ENCODE measurements around the gene ERP29.
"Not testable (repeated sequence)": the region's sequence is repeated elsewhere in the genome, so short reads cannot be mapped to it uniquely, and the experiment has no call there.

ERP29 gene

DNA sequence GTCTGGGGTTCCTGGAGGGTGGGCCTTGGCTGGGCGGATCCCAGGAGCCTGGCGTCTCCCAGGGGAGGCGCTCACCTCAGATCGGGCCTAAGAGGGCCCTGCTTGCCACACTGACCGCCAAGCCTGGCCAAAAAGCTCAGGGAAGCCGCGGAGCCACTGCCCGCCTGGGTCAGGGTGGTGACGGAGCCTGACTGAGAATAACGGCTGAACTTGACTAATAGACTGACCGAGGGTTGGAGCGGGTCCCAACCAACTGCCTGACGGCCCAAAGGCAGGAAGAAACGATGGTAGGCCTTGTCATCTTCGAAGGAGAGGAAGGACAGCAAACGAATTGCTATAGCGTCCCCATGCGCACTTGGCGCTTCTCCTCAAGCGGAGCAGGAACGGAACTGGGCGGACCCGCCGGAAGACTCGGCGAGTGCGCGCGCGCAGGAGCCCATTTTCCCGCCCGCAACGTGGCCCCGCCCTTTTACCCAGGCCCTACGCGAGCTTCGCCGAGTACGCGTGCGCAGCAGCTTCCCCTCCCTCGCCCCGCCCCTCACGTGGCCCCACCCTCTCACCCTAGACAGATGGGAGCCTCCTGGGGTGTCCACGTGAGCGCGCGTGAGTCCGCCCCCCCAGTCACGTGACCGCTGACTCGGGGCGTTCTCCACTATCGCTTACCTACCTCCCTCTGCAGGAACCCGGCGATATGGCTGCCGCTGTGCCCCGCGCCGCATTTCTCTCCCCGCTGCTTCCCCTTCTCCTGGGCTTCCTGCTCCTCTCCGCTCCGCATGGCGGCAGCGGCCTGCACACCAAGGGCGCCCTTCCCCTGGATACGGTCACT is at the start of gene ERP29, which contains the start of gene TMEM116:
ERP29 (plus strand) TSS at position 652 of the 826 bp plus-strand sequence; CDS start at position 692, 40 bp downstream.
TMEM116 (minus strand) TSS at position 391 of the 826 bp plus-strand sequence. CDS start 7,895 bp downstream, outside the sequence.
- DNase-seq (ENCODE audit: low read depth, low spot score) = peak; percentile 100

DNA sequence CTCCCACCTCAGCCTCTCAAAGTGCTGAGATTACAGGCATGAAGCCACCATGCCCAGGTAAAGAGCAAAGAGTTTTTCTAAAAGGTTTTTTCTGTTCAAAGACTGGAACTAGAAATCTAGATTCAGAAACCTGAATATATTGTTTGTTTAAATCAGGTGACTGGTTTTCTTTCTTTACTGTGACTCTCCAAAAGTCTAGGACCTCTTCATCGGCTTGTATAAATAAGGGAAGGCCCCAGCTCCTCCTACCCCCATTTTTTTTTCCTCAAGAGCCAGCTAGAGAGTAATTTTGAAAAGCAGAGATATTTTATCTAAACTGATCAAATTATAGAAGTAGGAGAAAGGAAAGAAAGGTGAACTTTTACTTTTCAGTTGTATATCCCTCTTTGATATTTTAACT is 48.3 kb upstream of the ERP29 start:
- no peak for DNase-seq (ENCODE audit: low read depth, low spot score)

DNA sequence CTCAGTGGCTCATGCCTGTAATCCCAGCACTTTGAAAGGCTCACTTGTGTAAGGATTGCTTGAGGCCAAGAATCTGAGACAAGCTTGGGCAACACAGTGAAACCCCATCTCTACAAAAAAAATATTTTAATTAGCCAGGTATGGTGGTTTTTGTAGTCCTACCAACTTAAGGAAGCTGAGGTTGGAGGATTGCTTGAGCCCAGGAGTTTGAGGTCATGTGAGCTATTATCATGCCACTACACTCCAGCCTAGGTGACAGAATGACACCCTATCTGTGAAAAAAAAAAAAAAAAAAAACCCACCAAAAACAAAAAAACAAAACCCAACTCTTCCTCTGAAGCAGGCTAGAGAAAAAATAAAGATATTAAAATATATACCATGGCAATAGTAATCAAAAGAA is 41.4 kb upstream of the ERP29 start:
- no peak for DNase-seq (ENCODE audit: low read depth, low spot score)

DNA sequence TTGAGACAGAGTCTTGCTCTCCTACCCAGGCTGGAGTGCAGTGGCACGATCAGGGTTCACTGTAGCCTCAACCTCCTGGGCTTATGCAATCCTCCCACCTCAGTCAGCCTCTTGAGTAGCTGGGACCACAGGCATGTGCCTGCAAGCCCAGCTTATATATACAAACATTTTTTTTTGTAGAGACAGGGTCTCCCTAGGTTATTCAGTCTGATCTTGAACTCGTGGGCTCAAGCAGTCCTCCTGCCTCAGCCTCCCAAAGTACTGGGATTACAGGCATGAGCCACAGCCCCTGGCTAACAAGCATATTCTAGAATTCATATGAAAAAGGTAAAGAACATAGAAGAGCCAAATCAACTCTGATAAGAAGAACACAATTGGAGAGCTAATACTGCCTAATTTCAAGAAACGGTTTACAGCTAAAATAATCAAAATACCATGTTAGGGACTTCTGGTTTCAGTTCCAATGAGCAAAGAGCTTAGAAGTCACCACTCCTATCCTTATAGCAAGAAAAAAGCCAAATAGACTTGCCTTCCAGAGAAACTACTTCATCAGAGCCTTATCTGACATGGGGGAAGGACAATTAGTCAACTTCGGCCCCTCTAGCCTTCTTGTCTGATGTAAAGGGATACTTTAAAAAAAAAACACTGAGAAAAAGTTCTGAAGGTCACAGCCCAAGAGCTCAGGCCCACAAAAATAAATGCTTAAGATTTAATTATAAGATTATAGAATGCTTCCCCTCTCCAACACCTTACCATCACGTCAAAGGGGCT is 37.9 kb upstream of the ERP29 start:
- no peak for DNase-seq (ENCODE audit: low read depth, low spot score)

DNA sequence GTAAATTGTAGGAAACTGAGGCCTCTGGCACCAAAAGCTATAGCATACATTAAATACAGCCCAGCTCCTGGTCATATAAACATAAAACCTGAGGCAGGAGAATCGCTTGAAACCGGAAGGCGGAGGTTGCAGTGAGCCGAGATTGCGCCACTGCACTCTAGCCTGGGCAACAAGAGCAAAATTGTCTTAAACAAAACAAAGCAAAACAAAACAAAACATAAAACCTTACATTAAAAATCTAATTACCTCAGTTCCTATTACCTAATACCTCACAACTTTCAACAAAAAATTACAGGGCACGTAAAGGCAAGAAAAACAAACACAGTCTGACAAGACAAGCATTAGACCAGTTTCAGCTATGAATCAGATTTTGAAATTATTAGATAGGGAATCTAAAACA is 36.9 kb upstream of the ERP29 start:
- DNase-seq (ENCODE audit: low read depth, low spot score) = no peak

DNA sequence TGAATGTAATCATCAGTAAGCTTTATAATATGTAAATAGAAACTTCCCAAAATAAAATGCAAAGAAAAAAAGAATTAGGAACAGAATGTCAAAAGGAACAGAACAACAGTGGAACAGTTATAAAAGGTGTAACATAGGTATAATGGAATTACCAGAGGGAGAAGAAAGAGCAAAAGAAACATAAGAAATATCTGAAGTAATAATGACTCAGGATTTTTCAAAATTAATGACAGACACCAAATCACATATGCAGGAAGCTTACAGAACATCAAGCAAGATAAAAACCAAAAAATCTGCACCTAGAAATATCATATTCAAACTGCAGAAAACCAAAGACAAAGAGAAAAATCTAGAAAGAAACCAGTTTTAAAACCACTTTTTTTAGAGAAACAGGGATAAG is 36.4 kb upstream of the ERP29 start:
- DNase-seq (ENCODE audit: low read depth, low spot score) = no peak

DNA sequence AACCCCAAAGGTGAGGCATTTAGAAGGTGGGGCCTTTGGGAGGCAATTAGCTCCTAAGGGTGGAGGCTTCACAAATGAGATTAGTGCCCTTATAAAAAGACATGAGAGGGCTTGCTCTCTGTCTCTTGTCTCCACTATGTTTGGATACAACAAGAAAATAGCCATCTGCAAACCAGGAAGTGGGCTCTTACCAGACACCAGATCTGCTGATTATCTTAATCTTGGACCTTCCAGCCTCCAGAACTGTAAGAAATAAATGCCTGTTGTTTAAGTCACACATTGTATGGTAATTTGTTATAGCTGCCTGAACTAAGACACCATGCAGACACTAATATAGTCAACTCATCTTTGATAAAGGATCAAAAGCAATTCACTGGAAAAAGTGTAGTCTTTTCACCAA is 34.7 kb upstream of the ERP29 start:
- no peak for DNase-seq (ENCODE audit: low read depth, low spot score)

DNA sequence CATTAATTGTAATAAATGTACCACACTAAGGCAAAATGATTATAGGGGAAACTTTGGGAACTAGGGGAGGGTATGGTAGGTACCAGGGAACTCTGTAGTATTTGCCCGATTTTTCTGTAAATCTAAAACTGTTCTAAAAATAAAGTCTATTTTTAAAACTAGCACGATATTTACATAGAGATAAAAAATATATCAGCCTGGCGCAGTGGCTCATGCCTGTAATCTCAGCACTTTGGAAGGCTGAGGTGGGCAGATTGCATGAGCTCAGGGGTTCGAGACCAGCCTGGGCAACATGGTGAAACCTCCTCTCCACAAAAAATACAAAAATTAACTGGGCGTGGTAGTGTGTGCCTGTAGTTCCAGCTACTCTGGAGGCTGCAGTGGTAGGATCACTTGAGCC is 32.6 kb upstream of the ERP29 start:
- DNase-seq (ENCODE audit: low read depth, low spot score) = no peak

DNA sequence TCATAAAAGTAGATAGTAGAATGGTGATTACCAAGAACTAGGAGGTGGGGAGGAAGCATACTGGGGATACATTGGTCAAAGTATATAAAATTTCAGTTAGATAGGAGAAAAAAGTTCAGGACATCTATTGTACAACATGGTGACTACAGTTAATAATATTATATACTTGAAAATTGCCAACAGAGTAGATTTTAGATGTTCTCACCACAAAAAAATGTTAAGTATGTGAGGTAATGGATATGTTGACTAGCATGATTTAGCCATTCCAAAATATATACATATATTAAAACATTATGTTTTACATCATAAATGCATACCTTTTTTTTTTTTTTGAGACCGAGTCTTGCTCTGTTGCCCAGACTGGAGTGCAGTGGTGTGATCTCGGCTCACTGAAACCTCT is 31.2 kb upstream of the ERP29 start:
- no peak for DNase-seq (ENCODE audit: low read depth, low spot score)

DNA sequence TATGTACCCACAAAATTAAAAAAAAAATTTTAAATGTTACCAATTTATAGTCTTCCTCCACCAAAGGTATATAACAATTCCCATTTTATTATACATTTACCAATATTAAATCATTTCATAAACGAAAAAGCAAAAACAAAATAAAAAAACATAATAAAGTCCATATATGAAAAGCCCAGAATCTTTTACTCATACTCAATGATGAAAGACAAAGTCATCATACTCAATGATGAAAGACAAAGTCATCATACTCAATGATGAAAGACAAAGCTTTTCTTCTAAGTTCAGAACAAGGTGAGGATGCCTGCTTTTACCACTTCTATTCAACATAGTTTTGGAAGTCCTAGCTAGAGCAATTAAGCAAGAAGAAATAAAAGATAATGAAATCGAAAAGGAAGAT is 28.4 kb upstream of the ERP29 start:
- no peak for DNase-seq (ENCODE audit: low read depth, low spot score)

DNA sequence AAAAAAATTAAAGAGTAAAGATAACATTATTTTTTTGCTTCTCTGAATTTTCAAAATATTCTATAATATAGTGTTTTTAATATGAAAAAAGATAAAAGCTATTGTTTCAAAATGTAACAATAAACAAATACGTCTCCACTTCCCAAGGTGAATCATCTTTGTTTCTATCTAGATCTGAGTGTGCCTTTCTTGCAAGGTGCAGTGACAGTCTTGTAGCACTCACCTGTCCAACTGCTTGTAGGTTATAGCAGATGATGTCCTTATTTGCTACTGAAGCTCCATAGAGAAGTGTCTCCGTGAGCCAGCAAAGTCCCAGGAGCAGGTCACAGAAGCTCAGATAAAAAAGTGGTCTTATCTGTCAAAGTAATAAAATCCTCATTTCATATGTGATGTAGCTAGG is 21.7 kb upstream of the ERP29 start:
- no peak for DNase-seq (ENCODE audit: low read depth, low spot score)

DNA sequence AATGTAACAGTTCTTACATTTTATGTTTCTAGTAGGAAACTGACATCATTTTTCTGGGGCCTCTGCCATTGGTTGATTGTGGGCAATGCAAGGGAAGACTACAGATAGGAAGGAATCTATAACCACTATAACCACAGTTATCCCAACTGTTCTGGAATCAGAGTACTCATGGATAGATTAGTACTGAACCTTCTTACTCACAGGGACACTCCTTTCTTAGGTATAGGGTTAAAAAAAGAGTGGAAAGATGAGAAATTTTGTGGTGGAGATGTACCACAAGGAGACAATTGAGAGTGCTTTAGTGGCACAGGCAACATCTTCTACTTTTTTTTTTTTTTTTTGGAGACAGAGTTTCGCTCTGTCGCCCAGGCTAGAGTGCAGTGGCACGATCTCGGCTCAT is 21.3 kb upstream of the ERP29 start:
- no peak for DNase-seq (ENCODE audit: low read depth, low spot score)

DNA sequence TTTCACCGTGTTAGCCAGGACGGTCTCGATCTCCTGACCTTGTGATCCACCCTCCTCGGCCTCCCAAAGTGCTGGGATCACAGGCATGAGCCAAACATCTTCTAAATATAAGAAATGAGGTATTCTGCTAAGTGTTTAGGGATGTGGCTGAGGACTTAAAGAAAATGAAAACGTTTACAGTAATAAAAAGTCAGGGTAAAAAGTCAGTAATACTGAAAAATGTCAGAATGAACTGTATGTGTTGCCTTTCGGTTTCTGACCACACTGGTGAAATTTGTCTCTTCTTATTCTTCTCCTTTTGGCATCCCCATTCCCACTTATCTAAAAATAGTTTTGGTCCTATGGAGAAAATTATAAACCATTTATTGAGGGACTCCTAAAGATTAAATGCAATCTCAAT is 20.8 kb upstream of the ERP29 start:
- DNase-seq (ENCODE audit: low read depth, low spot score) = no peak

DNA sequence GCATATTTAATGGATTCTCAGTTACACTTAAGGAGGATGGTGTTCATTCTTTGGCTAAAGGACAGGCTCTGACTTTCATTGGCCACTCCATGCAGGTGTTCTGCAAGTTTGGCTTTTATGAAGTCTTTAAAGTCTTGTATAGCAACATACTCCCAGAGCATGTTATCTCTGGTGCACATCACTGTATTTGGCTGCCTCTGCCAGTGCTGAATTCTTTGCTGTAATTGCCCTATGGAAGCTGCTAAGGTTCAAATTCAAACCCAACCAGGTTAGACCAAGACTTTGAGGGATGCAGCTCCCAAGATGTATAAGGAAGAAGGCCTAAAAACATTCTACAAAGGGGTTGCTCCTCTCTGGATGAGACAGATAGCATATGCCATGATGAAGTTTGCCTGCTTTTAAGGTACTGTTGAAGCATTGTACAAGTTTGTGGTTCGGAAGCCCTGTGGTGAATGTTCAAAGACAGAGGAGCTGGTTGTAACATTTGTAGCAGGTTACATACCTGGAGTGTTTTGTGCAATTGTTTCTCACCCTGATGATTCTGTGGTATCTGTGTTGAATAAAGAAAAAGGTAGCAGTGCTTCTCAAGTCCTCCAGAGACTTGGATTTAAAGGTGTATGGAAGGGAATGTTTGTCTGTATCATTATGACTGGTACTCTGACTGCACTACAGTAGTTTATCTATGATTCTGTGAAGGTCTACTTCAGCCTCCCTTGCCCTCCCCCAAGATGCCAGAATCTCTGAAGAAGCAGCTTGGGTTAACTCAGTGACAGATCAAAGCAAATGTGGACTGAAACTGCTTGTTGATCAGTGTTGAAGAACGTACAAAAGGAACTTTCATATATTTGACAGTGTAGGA is 19.7 kb upstream of the ERP29 start:
- DNase-seq (ENCODE audit: low read depth, low spot score) = no peak

DNA sequence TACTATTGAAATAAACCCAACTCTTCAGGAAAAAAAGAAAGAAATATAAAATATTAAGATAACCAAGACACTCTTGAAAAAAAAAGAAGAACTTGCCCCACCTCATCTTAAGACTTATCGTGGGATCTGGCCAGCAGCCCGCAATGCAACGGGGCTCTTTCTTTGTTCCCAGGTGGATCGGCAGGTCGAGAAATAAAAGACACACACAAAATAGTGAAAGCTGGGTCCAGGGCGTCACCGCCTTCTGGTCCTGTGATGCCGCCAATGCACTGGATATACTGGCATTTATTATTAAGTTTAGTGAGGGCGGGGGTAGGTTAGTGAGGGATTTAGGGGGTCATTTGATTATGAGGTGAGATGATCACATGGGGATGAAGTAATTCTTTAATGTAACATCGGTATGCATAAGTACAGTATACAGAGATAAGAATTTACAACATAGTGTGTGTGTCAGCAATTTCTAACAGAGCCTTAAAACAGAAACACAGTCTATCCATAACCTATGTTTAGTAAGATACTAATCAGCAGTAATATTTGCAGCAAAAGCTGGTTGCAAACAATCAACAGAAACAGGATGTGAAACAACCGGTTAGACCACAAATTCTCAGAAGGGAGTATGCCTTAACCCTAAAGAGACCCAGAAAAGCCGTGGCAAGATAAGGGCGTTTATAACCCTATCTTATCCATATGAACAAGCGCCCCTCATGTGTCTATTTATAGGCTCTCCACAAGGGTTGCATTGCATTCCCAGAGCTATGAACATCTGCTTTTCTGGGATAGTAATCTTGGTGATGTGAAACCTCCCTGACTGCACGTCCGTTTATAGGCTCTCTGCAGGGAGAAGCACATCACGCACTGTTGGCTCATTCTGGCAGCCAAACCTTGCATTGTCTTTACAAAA is 18.8 kb upstream of the ERP29 start:
- not testable (repeated sequence) for DNase-seq (ENCODE audit: low read depth, low spot score)

DNA sequence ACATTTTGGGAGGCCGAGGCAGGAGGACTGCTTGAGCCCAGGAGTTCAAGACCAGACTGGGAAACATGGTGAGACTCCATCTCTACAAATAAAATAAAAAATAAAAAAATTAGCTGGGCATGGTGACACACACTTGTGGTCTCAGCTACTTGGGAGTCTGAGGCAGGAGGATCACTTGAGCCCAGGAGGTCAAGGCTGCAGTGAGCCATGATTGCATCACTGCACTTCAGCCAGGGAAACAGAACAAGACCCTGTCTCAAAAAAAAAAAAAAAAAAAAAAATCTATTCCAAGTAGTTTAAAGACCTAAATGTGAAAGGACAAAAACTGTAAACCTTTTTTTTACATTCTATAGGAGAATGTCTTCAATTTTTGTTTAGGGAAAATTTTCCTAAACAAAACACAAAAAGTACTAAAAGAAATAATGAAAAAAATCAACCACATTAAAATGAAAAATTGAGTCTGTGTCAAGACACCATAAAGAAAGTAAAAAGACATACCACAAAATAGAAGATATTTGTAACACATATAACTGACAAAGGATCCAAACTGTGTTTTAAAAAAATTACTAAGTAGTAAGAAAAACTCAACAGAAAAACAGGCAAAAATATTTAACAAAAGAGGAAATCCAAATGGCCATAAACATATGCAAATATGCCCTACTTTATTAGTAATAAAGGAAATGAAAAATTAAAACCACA is 17.3 kb upstream of the ERP29 start:
- no peak for DNase-seq (ENCODE audit: low read depth, low spot score)

DNA sequence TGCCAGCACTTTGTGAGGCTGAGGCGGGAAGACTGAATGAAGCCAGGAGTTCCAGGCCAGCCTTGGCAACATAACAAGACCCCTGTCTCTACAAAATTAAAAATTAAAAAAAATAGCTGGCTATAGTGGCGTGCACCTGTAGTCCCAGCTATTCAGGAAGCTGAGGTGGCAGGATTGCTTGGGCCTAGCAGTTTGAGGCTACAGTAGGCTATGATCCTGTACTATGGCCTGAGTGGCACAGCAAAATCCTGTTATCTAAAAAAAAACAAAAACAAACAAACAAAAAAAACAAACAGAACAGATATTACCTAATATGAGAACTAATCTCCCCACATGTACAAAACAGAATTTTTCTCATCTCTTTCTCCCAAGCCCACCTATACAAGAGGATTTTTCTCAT is 15.9 kb upstream of the ERP29 start:
- DNase-seq (ENCODE audit: low read depth, low spot score) = no peak

DNA sequence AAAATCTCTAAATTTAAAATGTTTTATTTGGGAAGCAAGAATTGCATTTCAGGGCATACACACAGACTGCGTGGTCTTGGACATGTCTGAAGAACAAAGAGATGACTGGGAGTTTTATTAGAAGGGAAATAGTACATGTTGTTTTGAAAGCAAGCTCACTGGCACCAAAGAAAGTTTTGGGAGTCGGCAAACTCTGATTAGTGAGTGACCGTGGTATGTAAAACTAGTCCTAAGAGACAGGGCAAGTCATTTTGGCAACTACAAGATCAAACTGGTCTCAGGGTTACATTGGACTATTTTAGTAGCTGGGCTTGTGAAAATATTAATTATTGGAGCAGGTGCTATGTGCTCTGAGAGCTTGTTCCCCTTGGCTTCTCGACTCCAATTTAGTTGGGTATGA is 15.2 kb upstream of the ERP29 start:
- DNase-seq (ENCODE audit: low read depth, low spot score) = no peak

DNA sequence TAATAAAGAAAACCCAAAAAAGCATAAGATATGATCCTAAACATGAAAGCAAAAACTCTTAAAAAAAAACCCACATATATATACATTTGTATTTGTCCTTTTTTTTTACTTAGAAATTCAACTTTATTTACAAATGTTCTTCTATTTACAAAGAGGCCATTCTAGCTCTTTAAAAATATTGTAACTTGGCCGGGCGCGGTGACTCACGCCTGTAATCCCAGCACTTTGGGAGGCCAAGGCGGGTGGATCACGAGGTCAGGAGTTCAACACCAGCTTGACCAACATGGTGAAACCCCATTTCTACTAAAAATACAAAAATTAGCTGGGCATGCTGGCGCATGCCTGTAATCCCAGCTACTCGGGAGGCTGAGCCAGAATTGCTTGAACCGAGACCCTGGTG is 14.1 kb upstream of the ERP29 start:
- not testable (repeated sequence) for DNase-seq (ENCODE audit: low read depth, low spot score)

DNA sequence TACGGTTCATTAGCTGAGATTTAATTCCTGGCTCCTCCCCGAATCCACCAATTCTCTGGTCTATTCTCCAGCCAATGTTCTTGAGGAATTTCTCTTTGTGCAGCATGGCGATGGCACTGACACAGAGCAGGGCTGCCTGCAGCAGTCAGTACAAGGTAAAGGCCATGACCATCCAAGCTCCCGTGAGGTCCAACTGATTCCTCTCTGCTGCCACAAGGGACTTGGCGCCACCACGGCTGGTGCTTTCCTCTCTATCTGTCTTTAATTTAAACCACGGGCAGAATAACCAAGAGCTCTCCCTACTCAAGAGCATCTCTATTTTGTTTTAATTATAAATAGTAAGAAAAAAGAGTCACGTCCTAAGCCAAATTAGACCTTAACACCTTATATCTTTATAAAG is 12.4 kb upstream of the ERP29 start:
- DNase-seq (ENCODE audit: low read depth, low spot score) = no peak

All from activated naive CD8-positive, alpha-beta T cell treated with anti-CD3 and anti-CD28 coated beads, Interleukin-2, amount 50 U/mL, for 16 hours (primary cell).